ENCODE measurements around the gene HSD17B8.

Gene HSD17B8

GRCh38 chr6:33204415-33205190 lies at the start of gene HSD17B8:
TSS of gene HSD17B8 (plus strand) at chr6:33204655. CDS start at chr6:33204669, 14 bp downstream.
- DNase-seq (ENCODE audit: low read depth) = peak; percentile 90

- no peak for DNase-seq (ENCODE audit: low read depth)
Observed at GRCh38 chr6:33156561-33156960, 47.9 kb upstream of the HSD17B8 start.

- DNase-seq (ENCODE audit: low read depth) = no peak
Observed at GRCh38 chr6:33156964-33157363, 47.5 kb upstream of the HSD17B8 start.

GRCh38 chr6:33160096-33160495 lies 44.4 kb upstream of the HSD17B8 start:
- DNase-seq (ENCODE audit: low read depth) = no peak

- peak; percentile 96 for DNase-seq (ENCODE audit: low read depth)
Observed at GRCh38 chr6:33160728-33161344, 43.6 kb upstream of the HSD17B8 start.

GRCh38 chr6:33161354-33162331 lies 42.8 kb upstream of the HSD17B8 start:
- DNase-seq (ENCODE audit: low read depth) = peak; percentile 54

- DNase-seq (ENCODE audit: low read depth) = no peak
Observed at GRCh38 chr6:33163540-33163939, 40.9 kb upstream of the HSD17B8 start.

- DNase-seq (ENCODE audit: low read depth) = no peak
Observed at GRCh38 chr6:33164176-33164575, 40.3 kb upstream of the HSD17B8 start.

- no peak for DNase-seq (ENCODE audit: low read depth)
Observed at GRCh38 chr6:33164665-33165373, 39.6 kb upstream of the HSD17B8 start.

GRCh38 chr6:33165581-33166258 lies 38.7 kb upstream of the HSD17B8 start:
- no peak for DNase-seq (ENCODE audit: low read depth)

- DNase-seq (ENCODE audit: low read depth) = no peak
Observed at GRCh38 chr6:33166363-33166762, 38.1 kb upstream of the HSD17B8 start.

- DNase-seq (ENCODE audit: low read depth) = no peak
Observed at GRCh38 chr6:33166811-33167210, 37.6 kb upstream of the HSD17B8 start.

- no peak for DNase-seq (ENCODE audit: low read depth)
Observed at GRCh38 chr6:33167374-33168283, 36.8 kb upstream of the HSD17B8 start.

GRCh38 chr6:33168284-33168601 lies 36.2 kb upstream of the HSD17B8 start:
- DNase-seq (ENCODE audit: low read depth) = no peak

GRCh38 chr6:33168639-33169038 lies 35.8 kb upstream of the HSD17B8 start:
- no peak for DNase-seq (ENCODE audit: low read depth)

GRCh38 chr6:33169291-33170175 lies 34.9 kb upstream of the HSD17B8 start:
- no peak for DNase-seq (ENCODE audit: low read depth)

- DNase-seq (ENCODE audit: low read depth) = no peak
Observed at GRCh38 chr6:33170176-33171015, 34.1 kb upstream of the HSD17B8 start.
